ENCODE data around the gene GPR55.

DNA sequence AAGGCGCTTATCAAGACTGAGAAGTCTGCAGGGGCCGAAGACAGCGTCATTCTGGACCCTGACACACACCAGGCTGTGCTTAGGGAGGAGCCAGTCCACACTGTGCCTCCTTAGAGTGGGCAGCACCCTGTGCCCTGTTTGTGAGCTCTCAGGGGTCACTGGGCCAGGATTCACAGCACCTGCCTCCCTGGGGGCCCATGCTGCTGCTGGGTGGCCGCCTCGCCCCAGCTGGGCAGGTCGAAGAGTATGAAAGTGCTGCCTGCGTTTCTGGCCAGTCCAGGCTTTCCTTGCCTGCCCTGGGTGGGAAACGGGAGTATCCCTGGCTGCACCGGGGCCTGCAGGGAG lies 15.4 kb upstream of the GPR55 start:
- TF ChIP-seq CTCF (IDR thresholded peaks at IDR 0.05) (no peak), POLR2A (IDR thresholded peaks at IDR 0.05) (no peak)
